NCI-H524 (cell line): ENCODE results near the gene CLDN24.

Experiments
- DNase-seq, 2 experiments: peaks; one replicate each; lab custom pipeline; 2025; lab: John Stamatoyannopoulos, UW

Gene CLDN24

GRCh38 chr4:183284258-183284785 lies 37.9 kb downstream of the CLDN24 start:
- DNase-seq: no peak

GRCh38 chr4:183276106-183276505 lies 46.1 kb downstream of the CLDN24 start:
- DNase-seq: no peak

GRCh38 chr4:183272384-183272783 lies 49.8 kb downstream of the CLDN24 start:
- no peak for DNase-seq
